Posterior cingulate gyrus (tissue), 11 donors: ENCODE data around the gene C2orf69.

Source experiments
- DNase-seq, 10 donors: peaks; one replicate each; pipeline versions ENCODE4 v3.0.0 to v3.0.0-alpha.2; 2020 to 2021; ENCODE audit warnings: mixed read lengths in 3 of 10
- intact Hi-C: fragments of 100-400 bp; cut with DNase I; formaldehyde crosslinking; loops from one replicate; pipeline ENCODE4 v1.15.1; 2023

C2orf69 gene, protein sequence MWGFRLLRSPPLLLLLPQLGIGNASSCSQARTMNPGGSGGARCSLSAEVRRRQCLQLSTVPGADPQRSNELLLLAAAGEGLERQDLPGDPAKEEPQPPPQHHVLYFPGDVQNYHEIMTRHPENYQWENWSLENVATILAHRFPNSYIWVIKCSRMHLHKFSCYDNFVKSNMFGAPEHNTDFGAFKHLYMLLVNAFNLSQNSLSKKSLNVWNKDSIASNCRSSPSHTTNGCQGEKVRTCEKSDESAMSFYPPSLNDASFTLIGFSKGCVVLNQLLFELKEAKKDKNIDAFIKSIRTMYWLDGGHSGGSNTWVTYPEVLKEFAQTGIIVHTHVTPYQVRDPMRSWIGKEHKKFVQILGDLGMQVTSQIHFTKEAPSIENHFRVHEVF

DNA sequence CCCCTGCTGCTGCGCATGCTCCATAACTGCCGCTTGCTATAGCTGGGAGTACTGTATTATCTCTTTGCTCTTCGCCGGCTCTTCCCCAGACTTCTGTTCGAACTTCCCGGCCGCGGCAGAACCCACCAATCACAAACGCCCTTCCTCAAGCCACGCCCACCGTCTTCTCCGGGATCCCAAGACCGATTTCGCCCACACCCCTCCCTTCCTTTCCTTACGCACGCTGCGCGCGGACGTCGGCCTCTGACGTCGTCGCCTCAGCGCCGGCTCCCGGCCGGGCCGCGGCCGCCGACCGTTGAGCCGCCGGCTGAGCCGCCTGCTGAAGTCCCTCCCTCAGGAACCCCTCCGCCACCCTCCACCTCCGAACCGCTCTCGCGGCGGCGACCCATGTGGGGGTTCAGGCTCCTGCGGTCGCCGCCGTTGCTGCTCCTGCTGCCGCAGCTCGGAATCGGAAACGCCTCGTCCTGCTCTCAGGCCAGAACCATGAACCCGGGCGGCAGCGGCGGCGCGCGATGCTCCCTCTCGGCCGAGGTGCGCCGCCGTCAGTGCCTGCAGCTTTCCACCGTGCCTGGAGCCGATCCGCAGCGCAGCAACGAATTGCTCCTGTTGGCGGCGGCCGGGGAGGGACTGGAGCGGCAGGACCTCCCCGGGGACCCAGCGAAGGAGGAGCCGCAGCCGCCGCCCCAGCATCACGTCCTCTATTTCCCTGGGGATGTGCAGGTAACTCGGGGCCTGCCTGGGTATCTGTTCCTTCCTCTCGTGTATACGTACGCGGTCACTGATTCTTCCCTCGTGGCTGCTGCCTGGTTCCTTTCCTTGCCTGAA is at the start of gene C2orf69:
TSS of gene C2orf69 (plus strand) at position 242 of the 825 bp plus-strand sequence. CDS start at position 388, 146 bp downstream.
- DNase-seq: peak; percentile 94 to 100 (median 97)
- intact Hi-C loops: loop anchor here (2.0 kb wide), 2 partner anchors 22 to 44 kb away; partner anchors contain the start of genes MAIP1 and TYW5

DNA sequence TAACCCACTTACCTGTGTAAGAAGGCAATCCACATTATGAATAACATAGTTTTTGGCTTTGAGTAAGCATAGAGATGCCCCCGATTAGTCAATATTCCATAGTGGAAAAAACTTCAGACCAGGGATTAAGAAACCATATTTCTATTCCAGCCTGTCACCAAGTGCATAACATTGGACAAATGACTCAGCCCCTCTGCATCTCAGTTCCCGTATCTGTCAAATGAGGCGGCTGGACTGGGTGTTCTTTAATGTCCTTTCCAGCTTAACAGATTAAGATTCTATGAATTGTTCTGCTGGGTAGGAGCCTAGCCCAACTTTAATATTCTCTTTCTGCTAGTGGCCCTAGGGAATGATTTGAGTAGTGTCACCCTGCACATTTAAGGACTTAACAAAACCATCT is 48.3 kb upstream of the C2orf69 start:
- DNase-seq: no peak
- intact Hi-C loops: no loop called here

DNA sequence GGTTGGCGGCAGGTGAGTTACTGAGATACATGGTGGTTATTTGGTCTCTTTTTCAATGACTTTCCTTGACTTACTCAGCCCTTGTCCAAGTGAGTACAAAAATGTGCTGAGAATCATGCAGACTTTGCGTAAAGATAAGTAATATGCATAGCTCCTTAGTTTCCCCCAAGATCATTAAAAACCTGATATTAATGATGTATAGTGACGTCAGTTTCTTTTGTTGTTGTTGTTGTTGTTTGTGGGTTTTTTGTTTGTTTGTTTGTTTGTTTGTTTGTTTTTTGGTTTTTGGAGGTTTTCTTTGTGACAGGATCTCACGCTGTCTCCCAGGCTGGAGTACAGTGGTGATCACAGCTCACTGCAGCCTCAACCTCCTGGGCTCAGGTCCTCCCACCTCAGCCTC is 45.2 kb upstream of the C2orf69 start:
- no peak for DNase-seq
- intact Hi-C loops: no loop called here

DNA sequence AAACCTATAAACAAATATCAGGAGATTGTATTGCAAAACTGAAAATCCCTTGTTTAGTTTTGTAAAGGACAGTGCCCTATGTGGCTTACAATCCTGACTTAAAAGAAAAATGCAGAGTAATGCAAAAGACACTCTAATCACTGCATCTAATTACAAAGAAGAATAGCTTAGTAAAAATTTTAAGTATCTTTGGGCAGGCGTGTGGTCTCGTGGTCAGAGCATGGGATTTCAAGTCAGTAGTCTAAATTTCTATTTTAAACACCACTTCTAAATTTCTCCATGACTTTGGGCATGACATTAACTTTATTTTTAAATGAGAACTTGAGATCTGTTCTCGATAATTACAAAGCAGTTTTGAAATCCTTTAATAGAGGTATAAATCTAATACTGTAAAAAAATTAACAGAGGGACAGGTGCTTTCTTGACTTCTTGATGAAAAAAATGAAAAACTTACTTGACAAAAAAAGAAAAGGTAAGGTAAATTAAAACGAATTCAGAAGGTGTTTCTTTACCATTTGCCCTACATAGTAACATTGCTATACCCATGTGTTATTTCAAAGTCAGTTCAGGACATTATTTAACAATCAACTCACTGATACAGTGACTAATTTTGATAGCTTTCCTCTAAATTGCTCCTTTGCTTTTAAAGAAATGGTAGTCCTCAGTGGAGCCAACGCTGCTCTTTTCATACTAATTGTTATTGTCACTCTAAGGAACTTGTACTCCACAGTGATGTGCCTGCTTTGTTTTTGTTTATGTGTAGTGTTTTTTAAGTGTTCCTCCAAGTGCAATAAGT is 42.5 kb upstream of the C2orf69 start:
- intact Hi-C loops: no loop called here
- DNase-seq: no peak

DNA sequence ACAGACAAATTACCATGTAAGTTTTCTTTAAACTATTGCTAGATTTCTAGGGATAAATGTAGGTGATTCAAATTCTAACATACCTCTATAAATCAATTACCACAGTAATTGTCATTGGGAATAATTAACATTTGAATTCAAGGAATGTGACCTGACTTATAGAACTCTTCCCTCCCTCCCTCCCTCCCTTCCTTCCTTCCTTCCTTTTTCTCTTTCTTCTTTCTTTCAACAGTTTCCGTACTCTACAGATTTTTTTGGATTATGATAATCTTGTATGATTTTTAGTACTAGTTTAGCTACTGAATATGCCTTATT is 41.9 kb upstream of the C2orf69 start:
- no peak for DNase-seq
- intact Hi-C loops: no loop called here

DNA sequence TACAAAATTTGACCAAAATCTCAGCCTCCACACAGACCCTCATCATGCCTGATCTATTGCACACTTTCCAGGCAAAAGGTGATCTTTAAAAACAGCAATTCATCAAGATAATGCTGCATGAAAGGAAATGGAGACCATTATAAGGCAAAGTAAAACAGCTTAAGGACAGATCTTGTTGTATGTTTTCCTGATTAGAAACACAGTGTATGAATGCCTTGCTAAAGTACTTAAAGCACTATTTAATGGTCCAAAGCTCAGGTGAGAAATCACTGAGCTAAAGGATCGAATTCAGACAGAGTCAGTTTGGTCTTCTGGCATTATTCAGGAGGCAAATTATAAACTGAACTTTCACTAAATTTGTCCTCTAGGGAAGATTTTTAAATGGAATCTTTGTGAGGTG is 41.4 kb upstream of the C2orf69 start:
- intact Hi-C loops: no loop called here

DNA sequence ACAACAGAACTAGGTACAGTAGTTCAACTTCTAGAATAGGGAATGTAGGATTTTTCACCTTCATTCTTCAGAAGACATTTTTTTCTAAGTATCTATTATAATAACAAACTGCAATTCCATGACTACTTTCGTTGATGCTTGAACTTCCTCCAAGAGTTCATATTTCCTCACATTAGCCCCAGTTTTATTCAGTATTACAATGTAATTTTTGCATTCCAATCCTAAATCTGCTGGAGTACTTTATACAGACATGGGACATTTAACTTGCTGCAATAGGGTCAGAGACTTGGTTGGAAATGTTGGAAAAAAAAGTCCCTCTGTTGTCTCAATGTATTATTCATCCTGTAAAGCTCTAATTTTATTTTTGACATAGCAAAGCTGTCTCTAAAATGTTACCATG is 40.5 kb upstream of the C2orf69 start:
- intact Hi-C loops: no loop called here
- DNase-seq: no peak

More for the DNA sequence above, 41.4 kb upstream of the C2orf69 start:
- no peak for DNase-seq

DNA sequence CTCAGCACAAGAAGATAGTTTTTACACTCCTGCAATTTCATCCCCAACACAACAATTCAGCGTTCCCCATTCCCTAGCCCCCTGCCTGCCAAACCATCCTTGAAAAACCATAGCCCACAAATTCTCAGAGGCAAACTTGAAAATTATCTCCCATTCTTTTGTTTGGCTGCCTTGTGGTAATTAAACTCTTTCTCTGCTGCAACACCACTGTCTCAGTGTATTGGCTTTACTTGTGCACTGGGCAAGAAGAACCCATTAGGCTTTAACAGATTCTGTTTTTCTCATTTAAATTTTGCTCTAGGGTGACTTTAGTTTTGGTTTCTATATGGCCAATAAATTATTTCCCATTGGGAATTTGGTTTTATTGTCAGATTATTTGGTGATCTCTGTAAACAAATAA is 36.9 kb upstream of the C2orf69 start:
- intact Hi-C loops: no loop called here
- no peak for DNase-seq

DNA sequence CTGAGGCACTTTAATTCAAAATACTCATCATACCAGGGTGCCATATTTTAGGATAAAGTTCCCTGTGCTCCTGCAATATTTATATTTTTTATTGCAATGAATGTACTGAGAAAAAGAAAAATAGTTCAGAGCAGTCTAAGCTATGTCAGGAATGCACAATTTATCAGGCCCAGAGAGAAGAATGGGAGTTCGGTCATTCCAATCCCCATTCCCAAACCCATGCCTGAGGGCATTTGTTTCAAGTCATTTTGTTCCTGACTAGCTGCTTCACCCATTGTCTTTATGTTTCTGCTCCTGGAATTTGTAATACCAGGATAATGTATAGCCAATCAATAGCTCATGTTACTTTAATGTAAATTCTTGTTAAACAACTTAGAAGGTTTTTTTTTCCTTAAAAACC is 35.7 kb upstream of the C2orf69 start:
- DNase-seq: no peak
- intact Hi-C loops: no loop called here

DNA sequence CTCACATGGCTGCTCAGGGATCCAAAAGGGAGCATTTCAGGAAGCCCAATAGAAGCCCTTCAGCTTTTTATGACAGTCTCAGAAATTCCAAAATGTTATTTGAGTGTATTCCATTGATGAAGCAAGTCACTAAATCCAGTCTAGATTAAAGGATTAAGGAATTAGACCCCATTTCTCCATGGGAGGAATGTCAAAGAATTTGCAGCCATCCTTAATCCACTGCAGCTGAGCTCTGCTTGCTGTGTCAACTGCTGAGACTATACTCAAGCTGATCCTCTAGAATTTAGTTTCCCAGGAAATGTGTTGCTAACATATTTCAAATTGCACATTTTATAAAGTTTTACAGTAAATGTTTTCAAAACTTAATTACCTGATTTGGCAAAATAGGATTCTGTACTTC is 28.4 kb upstream of the C2orf69 start:
- DNase-seq: no peak
- intact Hi-C loops: no loop called here

DNA sequence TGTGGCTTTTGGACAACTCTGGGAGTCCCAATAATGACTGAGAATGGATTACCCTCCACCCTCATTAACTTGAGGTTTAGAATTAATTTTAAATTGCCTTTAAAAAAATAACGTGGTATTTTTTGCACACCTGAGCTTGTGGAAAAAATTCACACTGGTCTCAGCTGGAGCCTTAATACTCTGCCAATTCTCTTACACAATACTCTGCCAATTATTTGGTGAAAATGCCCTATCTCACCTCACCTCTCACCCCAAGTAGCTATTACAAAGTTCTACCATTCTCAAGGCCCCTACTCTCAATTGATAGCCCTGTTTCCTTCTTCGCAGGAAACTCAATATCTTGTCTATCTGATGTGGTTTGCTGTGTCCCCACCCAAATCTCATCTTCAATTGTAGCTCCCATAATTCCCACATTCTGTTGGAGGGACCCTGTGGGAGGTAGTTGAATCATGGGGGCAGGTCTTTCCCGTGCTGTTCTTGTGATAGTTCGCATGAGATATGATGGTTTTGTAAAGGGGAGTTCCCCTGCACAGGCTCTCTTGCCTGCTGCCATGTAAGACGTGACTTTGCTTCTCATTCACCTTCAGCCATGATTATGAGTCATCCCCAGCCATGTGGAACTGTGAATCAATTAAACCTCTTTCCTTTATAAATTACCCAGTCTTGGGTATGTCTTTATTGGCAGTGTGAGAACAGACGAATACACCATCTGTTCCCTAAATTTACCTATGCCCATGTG is 27.4 kb upstream of the C2orf69 start:
- intact Hi-C loops: no loop called here

DNA sequence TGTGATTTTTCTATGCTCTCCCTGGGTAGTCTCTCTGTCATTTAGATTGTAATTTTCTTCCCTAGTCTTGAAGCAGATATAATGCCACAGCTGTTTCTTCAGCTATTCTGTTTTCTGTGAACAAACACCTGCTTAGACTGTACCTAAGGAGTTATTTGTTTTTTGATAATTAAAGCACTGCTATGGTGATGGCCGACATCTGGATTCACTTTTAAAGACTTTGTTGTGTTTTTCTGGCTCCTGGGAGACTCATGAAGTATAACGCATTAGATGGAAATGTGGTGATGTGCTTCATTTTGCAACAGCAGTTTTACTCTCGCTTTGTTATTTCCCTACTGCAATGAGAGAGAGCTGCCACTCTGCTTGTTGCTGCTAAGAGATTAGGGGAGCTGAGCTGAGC is 15.7 kb upstream of the C2orf69 start:
- intact Hi-C loops: no loop called here

More for the DNA sequence above, 27.4 kb upstream of the C2orf69 start:
- DNase-seq: no peak

DNA sequence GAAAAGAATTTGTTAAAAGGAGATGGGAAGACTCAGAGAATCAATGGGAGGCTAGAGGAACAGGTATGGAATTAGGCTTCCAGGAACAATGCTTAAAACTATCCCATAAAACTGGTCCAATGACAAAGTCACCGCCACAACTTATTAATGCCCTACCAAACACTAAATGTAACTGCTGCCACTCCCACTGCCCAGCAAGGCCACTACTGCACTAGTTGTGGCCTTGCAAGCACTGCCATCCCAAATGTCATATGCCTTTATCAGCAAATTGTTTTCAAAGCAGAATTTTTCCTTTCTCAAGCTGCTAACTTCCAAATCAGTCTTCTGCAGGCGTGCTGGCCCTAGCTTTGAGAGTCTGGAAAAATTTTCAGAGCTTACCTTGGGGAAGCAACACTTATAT is 14.5 kb upstream of the C2orf69 start:
- intact Hi-C loops: no loop called here
- no peak for DNase-seq

More for the DNA sequence above, 15.7 kb upstream of the C2orf69 start:
- no peak for DNase-seq

DNA sequence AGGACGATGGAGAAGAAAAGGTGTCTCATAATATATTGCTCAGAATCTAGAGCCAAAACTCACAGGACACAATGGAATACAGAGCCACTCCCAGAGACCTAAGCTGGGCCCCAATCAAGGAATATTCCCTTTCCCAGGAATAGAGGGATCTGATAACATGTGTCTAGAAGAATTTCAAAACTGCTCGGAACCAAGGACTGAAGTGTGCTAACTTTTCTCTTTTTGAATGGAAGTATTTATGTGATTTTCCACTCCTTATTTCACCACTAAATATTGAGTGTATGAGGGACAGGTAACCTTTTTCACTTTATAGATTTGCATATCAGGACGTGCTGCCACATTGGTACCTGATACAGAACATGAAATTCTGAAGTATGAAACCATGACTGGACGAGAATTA is 9.2 kb upstream of the C2orf69 start:
- intact Hi-C loops: no loop called here

DNA sequence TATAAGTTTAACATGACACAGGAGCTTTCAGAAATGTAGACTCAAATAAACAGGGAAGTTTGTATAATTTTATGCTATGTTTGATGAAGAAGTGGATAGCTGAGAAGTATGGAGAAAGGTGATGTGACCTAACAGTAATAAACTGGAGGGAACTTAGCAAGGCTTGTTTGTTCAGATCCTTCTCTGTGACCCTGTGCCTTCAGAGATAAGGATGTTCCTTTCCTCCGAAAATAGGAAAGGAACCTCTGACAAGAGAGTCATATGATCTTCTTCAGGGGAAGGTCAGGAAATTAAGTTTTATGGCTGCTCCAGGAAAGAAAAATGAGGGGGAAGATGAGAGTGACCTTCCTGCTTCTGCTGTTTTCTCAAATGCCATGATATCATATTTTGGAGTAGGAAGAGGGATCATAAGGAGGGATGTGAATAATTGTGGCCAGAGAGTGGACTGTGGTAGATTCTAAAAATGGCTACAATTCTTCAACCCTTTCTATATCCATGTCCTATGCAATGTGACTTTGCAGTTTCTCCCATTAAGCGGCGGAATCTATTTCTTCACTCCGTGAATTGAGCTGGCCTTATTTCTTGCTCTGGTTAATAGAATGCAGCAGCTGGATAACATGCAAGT is 8.5 kb upstream of the C2orf69 start:
- intact Hi-C loops: no loop called here

More for the DNA sequence above, 9.2 kb upstream of the C2orf69 start:
- DNase-seq: no peak

DNA sequence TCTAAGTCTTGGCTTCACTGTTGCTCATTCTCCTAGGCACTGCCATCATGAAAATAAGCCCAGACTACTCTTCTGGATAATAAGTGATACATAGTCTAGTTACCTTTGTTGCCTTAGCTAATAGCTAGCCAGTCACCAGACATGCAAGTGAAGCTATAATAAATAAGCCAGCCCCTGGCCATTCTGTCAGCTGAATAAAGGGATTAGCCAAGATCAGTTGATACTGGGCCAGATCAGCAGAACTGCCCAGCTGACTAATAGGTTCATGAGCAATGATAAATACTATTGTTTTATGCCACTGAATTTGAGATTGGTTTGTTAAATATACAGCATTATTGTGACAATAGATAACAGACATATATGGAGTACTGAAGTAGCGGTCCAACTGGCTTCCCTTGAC is 8.0 kb upstream of the C2orf69 start:
- DNase-seq: no peak
- intact Hi-C loops: no loop called here

More for the DNA sequence above, 8.5 kb upstream of the C2orf69 start:
- no peak for DNase-seq

DNA sequence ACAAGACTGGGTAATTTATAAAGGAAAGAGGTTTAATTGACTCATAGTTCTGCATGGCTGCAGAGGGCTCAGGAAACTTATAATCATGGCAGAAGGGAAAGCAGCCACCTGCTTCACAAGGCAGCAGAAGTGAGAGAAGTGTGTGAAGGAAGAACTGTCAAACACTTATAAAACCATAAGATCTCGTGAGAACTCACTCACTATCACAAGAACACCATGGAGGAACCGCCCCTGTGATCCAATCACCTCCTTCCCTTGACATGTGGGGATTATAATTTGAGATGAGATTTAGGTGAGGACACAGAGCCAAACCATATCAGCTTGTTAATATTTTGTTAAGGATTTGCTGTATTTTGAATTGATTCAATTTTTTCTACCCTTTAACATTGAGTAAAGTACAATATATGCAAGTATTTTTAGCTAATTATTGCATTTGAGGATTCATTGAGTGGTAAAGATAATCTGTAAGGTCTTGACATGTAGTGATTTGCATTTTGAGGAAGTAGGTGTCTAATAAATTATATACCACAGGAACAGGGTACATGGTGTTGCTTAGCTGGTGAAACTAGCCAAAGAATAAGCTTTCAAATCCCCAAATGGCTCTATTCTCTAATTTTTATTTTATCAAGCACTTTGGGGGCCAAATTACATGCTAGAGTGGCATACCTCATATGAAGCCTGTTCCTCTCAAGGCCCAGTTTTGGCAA is 3.9 kb upstream of the C2orf69 start:
- no peak for DNase-seq
- intact Hi-C loops: no loop called here

DNA sequence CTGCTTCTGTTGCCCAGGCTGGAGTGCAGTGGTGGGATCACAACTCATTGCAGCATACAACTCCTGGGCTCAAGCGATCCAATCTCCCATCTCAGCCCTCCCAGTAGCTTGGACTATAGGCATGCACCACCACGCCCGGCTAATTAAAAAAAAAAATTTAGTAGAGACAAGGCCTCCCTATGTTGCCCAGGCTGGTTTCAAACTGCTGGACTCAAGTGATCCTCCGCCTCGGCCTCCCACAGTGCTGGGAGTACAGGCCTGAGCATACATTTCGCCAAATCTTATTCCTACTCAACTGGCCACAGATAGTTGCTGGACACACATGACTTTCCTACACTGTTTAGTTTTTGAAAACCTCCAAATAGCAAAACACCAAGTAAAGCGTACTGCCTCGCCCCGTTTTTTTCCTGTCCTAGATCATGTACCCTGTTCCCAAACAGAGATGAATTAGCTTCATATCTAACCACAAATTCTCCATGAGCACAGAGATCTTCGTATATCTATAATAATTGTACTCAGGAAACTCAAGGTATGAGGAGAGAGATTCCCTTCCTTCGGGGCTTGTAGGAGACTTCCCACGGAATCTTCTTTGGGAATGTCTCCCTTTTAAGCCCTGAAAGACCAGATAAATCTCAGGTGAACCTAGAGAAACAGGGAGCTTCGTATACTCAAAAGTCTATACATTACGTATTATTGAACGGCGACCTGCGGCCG is 598 bp upstream of the C2orf69 start:
- intact Hi-C loops: loop anchor here (2.0 kb wide), 2 partner anchors 22 to 44 kb away; partner anchors contain the start of genes MAIP1 and TYW5
- DNase-seq: no peak

DNA sequence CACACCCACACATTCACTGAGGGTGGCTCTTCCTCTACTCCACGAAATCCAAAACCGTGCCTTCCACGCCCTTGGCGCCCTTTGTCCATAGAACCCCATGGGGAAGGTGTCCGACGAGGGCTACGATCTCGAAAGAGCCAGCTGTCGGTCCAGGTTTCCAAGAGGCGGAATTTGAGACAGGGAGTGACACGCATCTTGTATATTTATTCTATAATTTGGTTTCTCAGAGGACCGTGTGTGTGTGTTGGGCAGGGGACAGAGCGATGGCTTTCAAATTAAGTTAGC is 726 bp downstream of the C2orf69 start:
- intact Hi-C loops: loop anchor here (2.0 kb wide), 2 partner anchors 21 to 43 kb away; partner anchors contain the start of genes MAIP1 and TYW5
- DNase-seq: no peak
